HL-60 (cell line): ENCODE measurements around the gene ITGB1.
"Not testable (repeated sequence)": the region's sequence is repeated elsewhere in the genome, so short reads cannot be mapped to it uniquely, and the experiment has no call there.

Experiments used
- DNase-seq, 2 experiments: peaks; one replicate each; pipeline ENCODE4 v3.0.0-alpha.2; 2010 to 2020; ENCODE audit warnings: low read depth in 1 of 2, low spot score in 1 of 2
- H3K27ac ChIP-seq: fragments of 250-450 bp; sonication (Bioruptor Pico); replicated peaks from 2 replicates; pipeline ENCODE4 v1.5.1; 2020; ENCODE audit warnings: mild to moderate bottlenecking, moderate library complexity
- H3K27me3 ChIP-seq: fragments of 250-450 bp; sonication (Bioruptor Pico); 2 replicates; pipeline ENCODE4 v1.5.1; 2021; ENCODE audit warnings: mild to moderate bottlenecking, moderate library complexity; ENCODE audit not compliant: insufficient read depth, poor library complexity, severe bottlenecking
- H3K4me3 ChIP-seq: replicated peaks from 2 replicates; pipeline ENCODE4 v1.5.1; 2011; ENCODE audit warnings: mild to moderate bottlenecking, control low read depth, low read length; ENCODE audit not compliant: insufficient read depth
- CTCF ChIP-seq: IDR thresholded peaks from one replicate; pipeline ENCODE4 v1.5.1; 2011; ENCODE audit warnings: low read length, control low read depth, inconsistent platforms; ENCODE audit not compliant: insufficient read depth
- GABPA ChIP-seq: IDR thresholded peaks from 2 replicates; pipeline ENCODE4 v1.6.1; 2012; ENCODE audit warnings: low read depth
- POLR2AphosphoS5 ChIP-seq: IDR thresholded peaks from 2 replicates; pipeline ENCODE4 v1.6.1; 2012; ENCODE audit warnings: low read depth
- REST ChIP-seq: IDR thresholded peaks from 2 replicates; pipeline ENCODE4 v1.6.1; 2012; ENCODE audit warnings: low read depth; ENCODE audit not compliant: insufficient replicate concordance
- SPI1 ChIP-seq: IDR thresholded peaks from 2 replicates; pipeline ENCODE4 v1.6.1; 2012; ENCODE audit warnings: low read depth, mild to moderate bottlenecking, borderline replicate concordance

ITGB1 gene

GRCh38 chr10:32980242-32980557, 22.2 kb upstream of the ITGB1 start:
- no peak for DNase-seq
- H3K27ac ChIP-seq: peak overlapping the region; percentile 57
- peak overlapping the region; percentile 54 for H3K4me3 ChIP-seq
- TF ChIP-seq SPI1: no peak
- no peak for TF ChIP-seq REST
- TF ChIP-seq CTCF: no peak
- TF ChIP-seq POLR2AphosphoS5: no peak
- TF ChIP-seq GABPA: no peak
- H3K27me3 ChIP-seq: no peaks in the 10 kb centered on the region

- not testable (repeated sequence) for H3K27ac ChIP-seq, DNase-seq, H3K4me3 ChIP-seq, H3K27me3 ChIP-seq
Observed at GRCh38 chr10:32979719-32980118, 21.7 kb upstream of the ITGB1 start.

- no peaks in the 10 kb centered on the region for H3K27me3 ChIP-seq
- TF ChIP-seq GABPA (no peak), REST (no peak), POLR2AphosphoS5 (no peak), SPI1 (no peak), CTCF (no peak)
- no peak overlapping the region for H3K4me3 ChIP-seq
- DNase-seq: no peak
- H3K27ac ChIP-seq: no peak overlapping the region
Observed at GRCh38 chr10:32979041-32979440, 21.0 kb upstream of the ITGB1 start.

GRCh38 chr10:32977846-32978809, 20.1 kb upstream of the ITGB1 start:
- DNase-seq, H3K27ac ChIP-seq, H3K4me3 ChIP-seq, H3K27me3 ChIP-seq: not testable (repeated sequence)

- Histone ChIP-seq H3K27ac (no peak overlapping the region), H3K27me3 (no peaks in the 10 kb centered on the region), H3K4me3 (no peak overlapping the region)
- TF ChIP-seq POLR2AphosphoS5 (no peak), REST (no peak), CTCF (no peak), GABPA (no peak), SPI1 (no peak)
- no peak for DNase-seq
Observed at GRCh38 chr10:32976338-32976737, 18.3 kb upstream of the ITGB1 start.
